Upper lobe of left lung (tissue), 4 donors: ENCODE measurements around the gene IBA57.

ENCODE experiments used
- CTCF ChIP-seq, 6 experiments: fragments of 450-650 bp in 4 of 6; fragments of 200-600 bp in 2 of 6; sonication (generic) in 2 of 6; IDR thresholded peaks; one replicate each; pipeline ENCODE4 v1.5.1; 2016 to 2019; ENCODE audit warnings: antibody characterized with exemption in 6 of 6
- EP300 ChIP-seq, 4 donors: sonication (generic); formaldehyde crosslinking; IDR thresholded peaks; one replicate each; pipeline ENCODE4 v1.5.1; 2017; ENCODE audit warnings: antibody characterized with exemption in 4 of 4, control low read depth in 2 of 4
- POLR2A ChIP-seq, 4 donors: fragments of 450-650 bp; IDR thresholded peaks; one replicate each; pipeline ENCODE4 v1.5.1; 2016 to 2017; ENCODE audit warnings: antibody characterized with exemption in 4 of 4, mild to moderate bottlenecking in 2 of 4

- TF ChIP-seq CTCF (IDR thresholded peaks at IDR 0.05), result no peak
- no peak for TF ChIP-seq POLR2A (IDR thresholded peaks at IDR 0.05)
- TF ChIP-seq EP300 (IDR thresholded peaks at IDR 0.05), result no peak
These were observed 18.4 kb upstream of the IBA57 start for GRCh38 chr1:228147151-228147693.
